PC-3 (cell line): Measurements from ENCODE around the gene PCDHGA10.
"Not testable (repeated sequence)": the region's sequence is repeated elsewhere in the genome, so short reads cannot be mapped to it uniquely, and the experiment has no call there.

ENCODE experiments used
- EZH2 ChIP-seq: fragments of 300-600 bp; sonication (generic); IDR thresholded peaks from one replicate; pipeline ENCODE4 v1.6.1; 2017; ENCODE audit warnings: antibody characterized with exemption, mild to moderate bottlenecking, low read length; ENCODE audit not compliant: unreplicated experiment
- TF ChIP-seq, protein P1 (sequence below): fragments of 300-600 bp; sonication (generic); conservative IDR thresholded peaks from 2 replicates; pipeline ENCODE4 v1.5.1; 2017; ENCODE audit warnings: antibody characterized with exemption, low read depth, mild to moderate bottlenecking, low read length

DNA sequence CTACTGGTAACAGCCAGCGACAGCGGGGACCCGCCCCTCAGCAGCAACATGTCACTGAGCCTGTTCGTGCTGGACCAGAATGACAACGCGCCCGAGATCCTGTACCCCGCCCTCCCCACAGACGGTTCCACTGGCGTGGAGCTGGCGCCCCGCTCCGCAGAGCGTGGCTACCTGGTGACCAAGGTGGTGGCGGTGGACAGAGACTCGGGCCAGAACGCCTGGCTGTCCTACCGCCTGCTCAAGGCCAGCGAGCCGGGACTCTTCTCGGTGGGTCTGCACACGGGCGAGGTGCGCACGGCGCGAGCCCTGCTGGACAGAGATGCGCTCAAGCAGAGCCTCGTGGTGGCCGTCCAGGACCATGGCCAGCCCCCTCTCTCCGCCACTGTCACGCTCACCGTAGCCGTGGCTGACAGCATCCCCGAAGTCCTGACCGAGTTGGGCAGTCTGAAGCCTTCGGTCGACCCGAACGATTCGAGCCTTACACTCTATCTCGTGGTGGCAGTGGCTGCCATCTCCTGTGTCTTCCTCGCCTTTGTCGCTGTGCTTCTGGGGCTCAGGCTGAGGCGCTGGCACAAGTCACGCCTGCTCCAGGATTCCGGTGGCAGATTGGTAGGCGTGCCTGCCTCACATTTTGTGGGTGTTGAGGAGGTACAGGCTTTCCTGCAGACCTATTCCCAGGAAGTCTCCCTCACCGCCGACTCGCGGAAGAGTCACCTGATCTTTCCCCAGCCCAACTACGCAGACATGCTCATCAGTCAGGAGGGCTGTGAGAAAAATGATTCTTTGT, 18.2 kb upstream of the PCDHGA10 start:
- TF ChIP-seq, protein P1, sequence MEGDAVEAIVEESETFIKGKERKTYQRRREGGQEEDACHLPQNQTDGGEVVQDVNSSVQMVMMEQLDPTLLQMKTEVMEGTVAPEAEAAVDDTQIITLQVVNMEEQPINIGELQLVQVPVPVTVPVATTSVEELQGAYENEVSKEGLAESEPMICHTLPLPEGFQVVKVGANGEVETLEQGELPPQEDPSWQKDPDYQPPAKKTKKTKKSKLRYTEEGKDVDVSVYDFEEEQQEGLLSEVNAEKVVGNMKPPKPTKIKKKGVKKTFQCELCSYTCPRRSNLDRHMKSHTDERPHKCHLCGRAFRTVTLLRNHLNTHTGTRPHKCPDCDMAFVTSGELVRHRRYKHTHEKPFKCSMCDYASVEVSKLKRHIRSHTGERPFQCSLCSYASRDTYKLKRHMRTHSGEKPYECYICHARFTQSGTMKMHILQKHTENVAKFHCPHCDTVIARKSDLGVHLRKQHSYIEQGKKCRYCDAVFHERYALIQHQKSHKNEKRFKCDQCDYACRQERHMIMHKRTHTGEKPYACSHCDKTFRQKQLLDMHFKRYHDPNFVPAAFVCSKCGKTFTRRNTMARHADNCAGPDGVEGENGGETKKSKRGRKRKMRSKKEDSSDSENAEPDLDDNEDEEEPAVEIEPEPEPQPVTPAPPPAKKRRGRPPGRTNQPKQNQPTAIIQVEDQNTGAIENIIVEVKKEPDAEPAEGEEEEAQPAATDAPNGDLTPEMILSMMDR = not testable (repeated sequence)
- TF ChIP-seq EZH2 = not testable (repeated sequence)
